ENCODE data around the gene OTUD5.

The OTUD5 gene

GRCh38 chrX:48971249-48972219, 14.1 kb upstream of the OTUD5 start, which contains the start of gene KCND1:
KCND1 (minus strand) TSS chrX:48971844; CDS start chrX:48970271, 1,573 bp downstream.
- DNase-seq (ENCODE audit: low spot score) = no peak

GRCh38 chrX:48969471-48969870, 12.1 kb upstream of the OTUD5 start:
- no peak for DNase-seq (ENCODE audit: low spot score)

- no peak for DNase-seq (ENCODE audit: low spot score)
Observed at GRCh38 chrX:48968377-48968776, 11.0 kb upstream of the OTUD5 start.

- no peak for DNase-seq (ENCODE audit: low spot score)
Observed at GRCh38 chrX:48966796-48967579, 9.6 kb upstream of the OTUD5 start.

- DNase-seq (ENCODE audit: low spot score) = no peak
Observed at GRCh38 chrX:48965959-48966358, 8.6 kb upstream of the OTUD5 start.

- no peak for DNase-seq (ENCODE audit: low spot score)
Observed at GRCh38 chrX:48961585-48962091, 4.2 kb upstream of the OTUD5 start.

- DNase-seq (ENCODE audit: low spot score) = no peak
Observed at GRCh38 chrX:48960291-48960690, 2.9 kb upstream of the OTUD5 start.

- peak; percentile 70 for DNase-seq (ENCODE audit: low spot score)
Observed at GRCh38 chrX:48958635-48959094, 1.3 kb upstream of the OTUD5 start.

- DNase-seq (ENCODE audit: low spot score) = peak; percentile 94
Observed at GRCh38 chrX:48957827-48958634, 624 bp upstream of the OTUD5 start.

GRCh38 chrX:48956728-48957414, 536 bp downstream of the OTUD5 start:
- DNase-seq (ENCODE audit: low spot score) = no peak

- DNase-seq (ENCODE audit: low spot score) = no peak
Observed at GRCh38 chrX:48948589-48948988, 8.8 kb downstream of the OTUD5 start.

GRCh38 chrX:48945517-48946348, 11.7 kb downstream of the OTUD5 start:
- DNase-seq (ENCODE audit: low spot score) = no peak

- no peak for DNase-seq (ENCODE audit: low spot score)
Observed at GRCh38 chrX:48942895-48943294, 14.5 kb downstream of the OTUD5 start.

- DNase-seq (ENCODE audit: low spot score) = no peak
Observed at GRCh38 chrX:48940404-48940955, 16.9 kb downstream of the OTUD5 start.

- DNase-seq (ENCODE audit: low spot score) = no peak
Observed at GRCh38 chrX:48939524-48940228, 17.7 kb downstream of the OTUD5 start.

GRCh38 chrX:48938721-48939425, 18.5 kb downstream of the OTUD5 start:
- DNase-seq (ENCODE audit: low spot score) = no peak

GRCh38 chrX:48937054-48937907, 20.1 kb downstream of the OTUD5 start:
- no peak for DNase-seq (ENCODE audit: low spot score)
